MCF 10A (cell line): ENCODE measurements around the gene BCL2L11. TPM values are rescaled to one million over a fixed set of nuclear protein-coding genes. Genes with fewer than 3 reads are reported as not detected.

Experiments
- BruUV-seq: library from RNA; stranded (reverse); fragments of 400-500 nt; replicated peaks from 2 replicates; lab custom pipeline; 2021; lab: Mats Ljungman, UMichigan
- CTCF ChIA-PET: fragments of 300-600 bp; sonication (Branson Sonifier 250); formaldehyde crosslinking; extraction: SDS; loops from one replicate; lab custom pipeline; 2021; ENCODE audit warnings: antibody characterized with exemption, inconsistent platforms; lab: Yijun Ruan, JAX
- POLR2A ChIA-PET: fragments of 300-600, 350-650 bp; sonication (Branson Sonifier 250); formaldehyde crosslinking; extraction: SDS; loops from one replicate; lab custom pipeline; 2020; ENCODE audit warnings: antibody characterized with exemption, inconsistent platforms; lab: Yijun Ruan, JAX
- DNase-seq: peaks from one replicate; pipeline ENCODE4 v3.0.0-alpha.2; 2018; ENCODE audit not compliant: unreplicated experiment
- H3K27ac Mint-ChIP-seq: one replicate; pipeline ENCODE4 v1.8.0; 2022; ENCODE audit warnings: mild to moderate bottlenecking, low read depth, mixed read lengths; ENCODE audit not compliant: unreplicated experiment
- H3K27me3 Mint-ChIP-seq: one replicate; pipeline ENCODE4 v1.8.0; 2022; ENCODE audit warnings: mixed read lengths; ENCODE audit not compliant: insufficient read depth, unreplicated experiment
- H3K36me3 Mint-ChIP-seq: one replicate; pipeline ENCODE4 v1.8.0; 2022; ENCODE audit warnings: mild to moderate bottlenecking, moderate library complexity, mixed read lengths; ENCODE audit not compliant: insufficient read depth, unreplicated experiment
- H3K4me1 Mint-ChIP-seq: one replicate; pipeline ENCODE4 v1.8.0; 2022; ENCODE audit warnings: mixed read lengths; ENCODE audit not compliant: insufficient read depth, unreplicated experiment
- H3K4me3 Mint-ChIP-seq: one replicate; pipeline ENCODE4 v1.8.0; 2022; ENCODE audit warnings: mild to moderate bottlenecking, moderate library complexity, mixed read lengths; ENCODE audit not compliant: unreplicated experiment
- H3K9me3 Mint-ChIP-seq: one replicate; pipeline ENCODE4 v1.8.0; 2022; ENCODE audit warnings: mixed read lengths; ENCODE audit not compliant: unreplicated experiment
- intact Hi-C: fragments of 100-400 bp; cut with micrococcal nuclease; formaldehyde crosslinking; loops from 2 replicates; pipeline ENCODE4 v1.14.1; 2022
- total RNA-seq: library from RNA; stranded (reverse); gene quantifications from 2 replicates; pipeline ENCODE4 v1.2.3, GENCODE V29; 2022
- TF ChIP-seq, protein P1 (sequence below): fragments of 200-600 bp; IDR thresholded peaks from one replicate; pipeline ENCODE4 v1.8.0; 2022; ENCODE audit warnings: antibody characterized with exemption, mild to moderate bottlenecking; ENCODE audit not compliant: unreplicated experiment

Gene BCL2L11
- total RNA-seq, 1 experiment from 2014 or later, result 5.8 TPM

DNA sequence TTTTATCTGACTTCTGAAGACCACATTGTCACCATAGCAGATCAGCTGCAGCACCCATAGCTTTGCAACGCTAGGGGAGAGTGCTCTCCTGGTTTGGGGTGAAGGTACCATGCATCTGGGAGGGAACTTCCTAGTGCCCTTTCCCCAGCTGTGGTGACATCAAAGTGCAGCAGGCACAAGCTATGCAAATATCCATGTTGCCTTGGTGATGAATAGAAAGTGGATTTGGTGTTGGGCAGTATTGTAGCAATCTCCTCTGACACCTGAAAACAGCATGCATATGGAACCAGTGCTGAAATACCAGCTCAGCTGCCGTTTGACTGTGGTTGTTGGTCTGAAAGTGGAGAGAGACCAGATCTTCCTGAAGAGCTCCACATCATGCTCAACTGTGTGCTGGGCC lies 37.1 kb downstream of the BCL2L11 start:
- Mint-ChIP-seq H3K27me3 (no peaks in the 10 kb centered on the region), H3K27ac (no peak overlapping the region), H3K4me3 (no peak overlapping the region), H3K4me1 (peaks cover 34% of the 10 kb centered on the region), H3K36me3 (peaks cover 77% of the 10 kb centered on the region), H3K9me3 (no peaks in the 10 kb centered on the region)
- no TSS peak for BruUV-seq
- no peak for DNase-seq
- intact Hi-C loops, result no loop called here
- CTCF ChIA-PET, result interaction anchor here (0.5 to 1.4 kb wide), 2 partner anchors 10 to 13 kb away, joined by 3 to 4 read pairs; no protein-coding TSS in a partner anchor
- POLR2A ChIA-PET, result interaction anchor here (1.0 to 1.8 kb wide), 2 partner anchors 11 to 34 kb away, joined by 3 to 5 read pairs; no protein-coding TSS in a partner anchor
- TF ChIP-seq, protein P1, sequence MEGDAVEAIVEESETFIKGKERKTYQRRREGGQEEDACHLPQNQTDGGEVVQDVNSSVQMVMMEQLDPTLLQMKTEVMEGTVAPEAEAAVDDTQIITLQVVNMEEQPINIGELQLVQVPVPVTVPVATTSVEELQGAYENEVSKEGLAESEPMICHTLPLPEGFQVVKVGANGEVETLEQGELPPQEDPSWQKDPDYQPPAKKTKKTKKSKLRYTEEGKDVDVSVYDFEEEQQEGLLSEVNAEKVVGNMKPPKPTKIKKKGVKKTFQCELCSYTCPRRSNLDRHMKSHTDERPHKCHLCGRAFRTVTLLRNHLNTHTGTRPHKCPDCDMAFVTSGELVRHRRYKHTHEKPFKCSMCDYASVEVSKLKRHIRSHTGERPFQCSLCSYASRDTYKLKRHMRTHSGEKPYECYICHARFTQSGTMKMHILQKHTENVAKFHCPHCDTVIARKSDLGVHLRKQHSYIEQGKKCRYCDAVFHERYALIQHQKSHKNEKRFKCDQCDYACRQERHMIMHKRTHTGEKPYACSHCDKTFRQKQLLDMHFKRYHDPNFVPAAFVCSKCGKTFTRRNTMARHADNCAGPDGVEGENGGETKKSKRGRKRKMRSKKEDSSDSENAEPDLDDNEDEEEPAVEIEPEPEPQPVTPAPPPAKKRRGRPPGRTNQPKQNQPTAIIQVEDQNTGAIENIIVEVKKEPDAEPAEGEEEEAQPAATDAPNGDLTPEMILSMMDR, result no peak

DNA sequence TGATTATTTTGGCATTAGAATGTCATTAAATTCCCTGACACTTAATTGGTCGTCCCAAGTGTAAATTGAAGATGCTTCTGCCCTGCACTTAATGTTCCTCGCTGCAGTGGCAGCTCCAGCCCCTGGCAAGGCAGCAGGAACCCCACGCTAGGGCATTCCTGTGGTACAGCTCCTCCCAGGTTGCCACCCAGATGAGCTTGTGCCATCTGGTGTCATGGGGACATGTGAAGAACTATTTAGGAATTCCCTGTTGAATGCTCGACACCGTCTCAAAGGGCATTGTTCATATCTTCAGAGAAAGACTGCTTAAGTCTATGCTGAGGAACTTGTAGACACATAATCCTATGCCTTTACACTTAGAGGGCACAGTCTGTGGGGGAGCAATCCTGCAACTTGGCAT lies 38.9 kb downstream of the BCL2L11 start:
- no TSS peak for BruUV-seq
- POLR2A ChIA-PET, result interaction anchor here (1.2 kb wide), 2 partner anchors 9 to 20 kb away, joined by 3 read pairs; no protein-coding TSS in a partner anchor
- no peak overlapping the region for H3K4me3 Mint-ChIP-seq

DNA sequence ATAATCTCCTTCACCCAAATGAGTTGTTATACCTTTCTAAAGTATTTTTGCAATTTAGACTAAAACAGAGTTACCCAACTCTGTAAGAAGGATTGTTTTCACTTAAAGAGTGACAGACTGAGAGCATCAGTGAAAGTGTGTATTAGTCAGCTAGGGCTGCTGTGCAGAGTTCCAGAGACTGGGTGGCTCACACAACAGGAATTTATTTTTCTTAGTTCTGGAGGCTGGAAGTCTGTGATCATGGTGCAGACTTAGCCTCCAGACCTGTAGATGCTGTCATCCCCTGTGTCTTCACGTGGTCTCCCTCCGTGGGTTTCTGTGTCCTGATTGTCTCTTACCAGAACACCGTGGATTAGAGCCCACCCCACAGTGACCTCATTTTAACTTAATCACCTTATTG lies 40.0 kb downstream of the BCL2L11 start:
- DNase-seq, result peak; percentile 26
- Mint-ChIP-seq H3K36me3 (peaks cover 77% of the 10 kb centered on the region), H3K4me3 (no peak overlapping the region), H3K4me1 (peaks cover 23% of the 10 kb centered on the region), H3K27me3 (no peaks in the 10 kb centered on the region), H3K9me3 (no peaks in the 10 kb centered on the region), H3K27ac (peak overlapping the region; percentile 60)
- intact Hi-C loops, result no loop called here
- TF ChIP-seq, protein P1, result no peak
- no TSS peak for BruUV-seq
- ChIA-PET POLR2A (interaction anchor here (1.2 kb wide), 2 partner anchors 9 to 21 kb away, joined by 3 read pairs; no protein-coding TSS in a partner anchor), CTCF (no interaction called here)

More for the DNA sequence above, 38.9 kb downstream of the BCL2L11 start:
- CTCF ChIA-PET, result interaction anchor here (0.8 to 1.4 kb wide), 2 partner anchors 10 to 348 kb away, joined by 3 to 6 read pairs; no protein-coding TSS in a partner anchor
- intact Hi-C loops, result no loop called here
- Mint-ChIP-seq H3K27me3 (no peaks in the 10 kb centered on the region), H3K9me3 (no peaks in the 10 kb centered on the region), H3K36me3 (peaks cover 77% of the 10 kb centered on the region), H3K4me1 (peaks cover 33% of the 10 kb centered on the region), H3K27ac (no peak overlapping the region)
- TF ChIP-seq, protein P1, result no peak
- DNase-seq, result no peak

DNA sequence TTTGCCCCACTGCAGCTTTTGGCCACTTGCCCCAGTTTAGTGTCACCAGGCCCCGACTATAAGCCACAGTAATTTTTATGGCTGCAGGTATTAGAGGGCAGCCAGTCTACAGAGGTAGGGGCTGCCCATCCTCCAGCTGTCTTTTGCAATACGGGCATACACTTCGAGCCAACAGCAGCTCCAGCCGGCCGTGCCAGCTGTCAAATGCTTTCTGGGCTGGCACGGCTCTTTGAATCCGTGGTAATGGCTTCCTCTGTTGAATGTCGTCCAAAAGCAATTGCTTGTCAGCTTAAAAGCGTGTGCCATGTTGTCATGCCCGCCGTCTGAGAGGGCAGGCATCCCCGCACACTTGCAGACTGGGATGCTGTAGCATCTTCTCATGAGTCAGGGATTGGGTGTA lies 41.3 kb downstream of the BCL2L11 start:
- Mint-ChIP-seq H3K4me1 (peaks cover 19% of the 10 kb centered on the region), H3K36me3 (peaks cover 80% of the 10 kb centered on the region), H3K4me3 (no peak overlapping the region), H3K27ac (no peak overlapping the region), H3K27me3 (no peaks in the 10 kb centered on the region), H3K9me3 (no peaks in the 10 kb centered on the region)
- BruUV-seq, result no TSS peak
- intact Hi-C loops, result no loop called here
- POLR2A ChIA-PET, result interaction anchor here (0.7 kb wide), 1 partner anchor 41 kb away, joined by 3 read pairs; the partner anchor contains the start of gene BCL2L11
- CTCF ChIA-PET, result no interaction called here
- DNase-seq, result no peak
- TF ChIP-seq, protein P1, result no peak
